ENCODE data around the gene MRPL40.

DNA sequence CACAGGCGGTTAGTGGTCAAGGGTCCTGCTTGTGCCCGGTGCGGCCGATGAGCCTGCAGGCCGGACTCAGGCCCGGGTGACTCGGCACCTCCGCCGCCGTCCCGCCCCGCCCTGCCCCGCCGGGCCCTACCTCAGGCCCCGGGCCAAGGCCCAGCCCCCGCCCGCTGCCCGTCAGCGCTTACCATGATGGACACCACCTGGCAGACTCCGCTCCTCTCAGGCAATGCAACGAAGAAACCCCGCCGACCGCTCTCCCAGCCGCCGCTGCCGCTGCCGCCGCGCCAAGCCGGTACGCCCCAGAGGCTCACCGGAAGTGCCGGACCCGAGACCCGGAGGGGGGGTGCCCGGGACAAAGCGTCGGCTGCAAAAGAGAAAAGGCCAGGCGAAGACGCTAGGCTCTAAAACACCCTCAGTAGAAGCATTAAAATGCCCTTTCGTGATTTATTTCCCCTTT, 46.6 kb downstream of the MRPL40 start, which contains the start of gene UFD1:
- TF ChIP-seq, protein P1, sequence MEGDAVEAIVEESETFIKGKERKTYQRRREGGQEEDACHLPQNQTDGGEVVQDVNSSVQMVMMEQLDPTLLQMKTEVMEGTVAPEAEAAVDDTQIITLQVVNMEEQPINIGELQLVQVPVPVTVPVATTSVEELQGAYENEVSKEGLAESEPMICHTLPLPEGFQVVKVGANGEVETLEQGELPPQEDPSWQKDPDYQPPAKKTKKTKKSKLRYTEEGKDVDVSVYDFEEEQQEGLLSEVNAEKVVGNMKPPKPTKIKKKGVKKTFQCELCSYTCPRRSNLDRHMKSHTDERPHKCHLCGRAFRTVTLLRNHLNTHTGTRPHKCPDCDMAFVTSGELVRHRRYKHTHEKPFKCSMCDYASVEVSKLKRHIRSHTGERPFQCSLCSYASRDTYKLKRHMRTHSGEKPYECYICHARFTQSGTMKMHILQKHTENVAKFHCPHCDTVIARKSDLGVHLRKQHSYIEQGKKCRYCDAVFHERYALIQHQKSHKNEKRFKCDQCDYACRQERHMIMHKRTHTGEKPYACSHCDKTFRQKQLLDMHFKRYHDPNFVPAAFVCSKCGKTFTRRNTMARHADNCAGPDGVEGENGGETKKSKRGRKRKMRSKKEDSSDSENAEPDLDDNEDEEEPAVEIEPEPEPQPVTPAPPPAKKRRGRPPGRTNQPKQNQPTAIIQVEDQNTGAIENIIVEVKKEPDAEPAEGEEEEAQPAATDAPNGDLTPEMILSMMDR (IDR thresholded peaks at IDR 0.05) = no peak
- no peak for TF ChIP-seq POLR2A (IDR thresholded peaks at IDR 0.05)
